Measurements from ENCODE around the gene HIP1R. TPM values are rescaled to one million over a fixed set of nuclear protein-coding genes. Genes with fewer than 3 reads are reported as not detected.

The HIP1R gene
- total and polyA plus RNA-seq, 2 of the 13 experiments (the other 11 are each of a cell fraction or from before 2014, with no cell fraction given) = 18.4 to 25.5 TPM

- TF ChIP-seq MYNN (CRISPR knock-in tag; IDR thresholded peaks at IDR 0.05; ENCODE audit: low read depth) = no peak
- no peak for TF ChIP-seq PAF1 (CRISPR knock-in tag; IDR thresholded peaks at IDR 0.05)
- no peak for TF ChIP-seq ZNF256 (CRISPR knock-in tag; conservative IDR thresholded peaks at IDR 0.05)
- no peak for TF ChIP-seq ZNF704 (CRISPR knock-in tag; IDR thresholded peaks at IDR 0.05; ENCODE audit: borderline replicate concordance)
- TF ChIP-seq SNRNP70 (IDR thresholded peaks at IDR 0.05; ENCODE audit: low read depth, low read length) = no peak
- no peak for TF ChIP-seq ZNF672 (CRISPR knock-in tag; IDR thresholded peaks at IDR 0.05)
- no peak for TF ChIP-seq CCAR2 (optimal IDR thresholded peaks at IDR 0.05; ENCODE audit: low read depth, low read length)
- TF ChIP-seq AHR (CRISPR knock-in tag; IDR thresholded peaks at IDR 0.05) = no peak
- no peak for TF ChIP-seq ZNF160 (CRISPR knock-in tag; IDR thresholded peaks at IDR 0.05)
- no peak for TF ChIP-seq SMAD3 (CRISPR knock-in tag; IDR thresholded peaks at IDR 0.05)
- TF ChIP-seq ZNF234 (CRISPR knock-in tag; conservative IDR thresholded peaks at IDR 0.05) = no peak
- peak; percentile 48; the same call in 1 of the 2 replicates for TF ChIP-seq MTA1 (CRISPR knock-in tag; IDR thresholded peaks at IDR 0.05; ENCODE audit: borderline replicate concordance)
- 0 out of 2 replicates have a peak, but pooled peaks have one; percentile 48 for TF ChIP-seq ATF5 (CRISPR knock-in tag; IDR thresholded peaks at IDR 0.05; ENCODE audit: low read depth)
- TF ChIP-seq ZNF652 (CRISPR knock-in tag; IDR thresholded peaks at IDR 0.05; ENCODE audit: borderline replicate concordance, low read depth) = no peak
- no peak for TF ChIP-seq ZNF44 (CRISPR knock-in tag; IDR thresholded peaks at IDR 0.05)
- TF ChIP-seq ZEB1 (IDR thresholded peaks at IDR 0.05; ENCODE audit: insufficient replicate concordance, low read depth) = no peak
- no peak for TF ChIP-seq REST (IDR thresholded peaks at IDR 0.05; ENCODE audit: borderline replicate concordance in 1 of 2, low read depth in 1 of 2, low read length in 2 of 2)
- no peak for TF ChIP-seq ZNF513 (CRISPR knock-in tag; conservative IDR thresholded peaks at IDR 0.05)
- TF ChIP-seq ZNF841 (CRISPR knock-in tag; IDR thresholded peaks at IDR 0.05; ENCODE audit: borderline replicate concordance) = no peak
- peak; percentile 41; the same call in 1 of the 2 replicates for TF ChIP-seq SALL1 (CRISPR knock-in tag; IDR thresholded peaks at IDR 0.05)
- no peak for TF ChIP-seq IRF9 (CRISPR knock-in tag; IDR thresholded peaks at IDR 0.05; ENCODE audit: borderline replicate concordance)
- TF ChIP-seq TMF1 (CRISPR knock-in tag; IDR thresholded peaks at IDR 0.05; ENCODE audit: low read depth) = no peak
Measured at GRCh38 chr12:122862872-122863701, 27.8 kb downstream of the HIP1R start (continued).

Measured in HepG2 (cell line).